Common myeloid progenitor, CD34-positive (primary cell): ENCODE data around the gene DBI. TPM values are rescaled to one million over a fixed set of nuclear protein-coding genes. Genes with fewer than 3 reads are reported as not detected.

Experiments
- CTCF ChIA-PET: fragments of 350-600 bp; sonication (Branson Sonifier 250); formaldehyde crosslinking; loops from one replicate; lab custom pipeline; 2021; ENCODE audit warnings: antibody characterized with exemption; lab: Charles Lee
- POLR2A ChIA-PET: fragments of 350-600 bp; sonication (Branson Sonifier 250); formaldehyde crosslinking; loops from one replicate; lab custom pipeline; 2021; ENCODE audit warnings: antibody characterized with exemption; lab: Charles Lee
- DNase-seq, 3 donors: peaks; one replicate each; pipeline versions ENCODE4 v3.0.0 to v3.0.0-alpha.2; 2013
- H3K27ac ChIP-seq, 2 experiments: 1 replicate in 1 of 2; 2 replicates in 1 of 2; pipeline ENCODE4 v1.7.0; 2013; ENCODE audit warnings: inconsistent platforms in 2 of 2, low read length in 2 of 2, mild to moderate bottlenecking in 2 of 2, low read depth in 1 of 2, moderate library complexity in 1 of 2; ENCODE audit not compliant: severe bottlenecking in 2 of 2, insufficient read depth in 1 of 2, poor library complexity in 1 of 2
- H3K27me3 ChIP-seq, 5 experiments: replicated peaks in 2 of 5; 1 replicate in 3 of 5; 2 replicates in 2 of 5; pipeline versions ENCODE4 v1.6.1 to v1.7.0; 2013; ENCODE audit warnings: low read length in 4 of 5, mild to moderate bottlenecking in 2 of 5, moderate library complexity in 2 of 5, inconsistent platforms in 1 of 5; ENCODE audit not compliant: insufficient read depth in 5 of 5, control insufficient read depth in 4 of 5
- H3K36me3 ChIP-seq, 4 experiments: 1 replicate in 2 of 4; 2 replicates in 2 of 4; pipeline versions ENCODE4 v1.6.1 to v1.7.0; 2013; ENCODE audit warnings: low read length in 3 of 4, control low read depth in 1 of 4, mild to moderate bottlenecking in 1 of 4; ENCODE audit not compliant: control insufficient read depth in 4 of 4, insufficient read depth in 4 of 4
- H3K4me1 ChIP-seq, 4 experiments: 1 replicate in 3 of 4; 2 replicates in 1 of 4; pipeline versions ENCODE4 v1.6.1 to v1.7.1; 2013; ENCODE audit warnings: low read length in 3 of 4, mild to moderate bottlenecking in 3 of 4, control low read depth in 1 of 4, inconsistent platforms in 1 of 4, moderate library complexity in 1 of 4; ENCODE audit not compliant: control insufficient read depth in 4 of 4, insufficient read depth in 4 of 4; ENCODE audit errors: control extremely low read depth in 1 of 4
- H3K4me3 ChIP-seq, 7 experiments: 1 replicate in 4 of 7; 2 replicates in 3 of 7; pipeline versions ENCODE4 v1.5.1 to v1.7.0; 2013; ENCODE audit warnings: mild to moderate bottlenecking in 7 of 7, low read length in 6 of 7, moderate library complexity in 6 of 7, inconsistent platforms in 2 of 7, low read depth in 2 of 7, control low read depth in 1 of 7; ENCODE audit not compliant: insufficient read depth in 4 of 7, control insufficient read depth in 1 of 7; ENCODE audit errors: extremely low read depth in 1 of 7
- H3K9me3 ChIP-seq, 5 experiments: 1 replicate in 4 of 5; 2 replicates in 1 of 5; pipeline versions ENCODE4 v1.6.1 to v1.7.1; 2013; ENCODE audit warnings: low read length in 4 of 5, mild to moderate bottlenecking in 2 of 5, inconsistent platforms in 1 of 5, low read depth in 1 of 5, moderate library complexity in 1 of 5; ENCODE audit not compliant: control insufficient read depth in 4 of 5, insufficient read depth in 2 of 5; ENCODE audit errors: control extremely low read depth in 1 of 5
- WGBS: methylation state at CpG from one replicate; pipeline ENCODE4 v1.1.5; 2013; ENCODE audit not compliant: insufficient coverage; 5-methylcytosine and 5-hydroxymethylcytosine counted together
- polyA plus RNA-seq: library from polyadenylated mRNA; unstranded; fragments of 120-200 nt; gene quantifications from one replicate; pipeline ENCODE4 v1.2.1, GENCODE V29; 2013

DBI gene
- polyA plus RNA-seq = 108 TPM

DNA sequence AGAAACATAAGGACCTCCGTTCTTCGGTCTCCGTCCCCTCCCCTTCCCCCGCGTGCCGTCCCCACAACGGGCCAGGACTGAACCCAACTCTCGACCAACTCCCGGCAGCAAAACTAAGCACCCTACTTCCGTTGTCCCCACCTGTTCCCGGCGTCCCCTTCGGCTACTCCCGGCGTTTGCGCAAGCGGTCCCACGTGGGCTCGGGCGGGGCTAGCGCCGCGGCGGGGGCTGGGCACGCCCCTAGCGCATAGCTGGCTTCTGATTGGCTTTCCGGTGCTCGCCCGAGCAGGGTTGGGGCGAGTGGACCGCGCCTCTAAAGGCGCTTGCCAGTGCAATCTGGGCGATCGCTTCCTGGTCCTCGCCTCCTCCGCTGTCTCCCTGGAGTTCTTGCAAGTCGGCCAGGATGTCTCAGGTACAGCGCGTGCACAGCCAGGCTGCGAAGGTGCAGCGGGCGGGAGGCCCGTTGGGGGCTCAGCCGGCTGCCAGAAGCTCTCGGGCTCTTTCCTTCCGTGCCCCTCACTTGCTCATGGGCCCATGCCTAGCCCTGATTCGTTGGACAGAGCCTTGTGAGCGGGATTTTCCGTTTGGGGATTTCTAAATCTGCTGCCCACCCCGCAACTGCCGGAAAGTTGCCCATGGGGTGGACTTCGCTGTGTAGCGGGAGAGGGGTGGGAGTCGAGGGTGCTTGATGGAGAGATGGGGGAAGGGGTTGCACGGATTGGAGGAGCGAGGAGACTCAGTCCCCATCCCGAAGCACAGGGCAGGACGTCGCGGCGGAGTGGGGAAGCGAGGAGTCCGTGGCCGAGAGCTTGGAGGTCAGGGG, at the start of gene DBI, which contains the start of gene C2orf76:
Gene DBI, plus strand, starts transcription at position 329 of the 823 bp plus-strand sequence. Its CDS starts 75 bp downstream, at position 404.
Gene C2orf76, minus strand, starts transcription at position 186 of the 823 bp plus-strand sequence. CDS start 26,875 bp downstream, outside the sequence.
- peak; percentile 90 to 93 (median 92) for DNase-seq
- ChIA-PET CTCF (interaction anchor here (1.0 to 1.9 kb wide), 3 partner anchors 11 to 15 kb away, joined by 3 to 4 read pairs (median 3); no protein-coding TSS in a partner anchor), POLR2A (no interaction called here)
- no peaks in the 10 kb centered on the region for H3K9me3 ChIP-seq
- peak within 1 kb of the TSS; percentile 55 to 94 (median 82) for H3K4me3 ChIP-seq
- peak within 1 kb of the TSS; percentile 56 to 86 for H3K27ac ChIP-seq
- under 1% methylated on average over 52 of the region's 65 CpGs for WGBS
- no peaks in the 10 kb centered on the region for H3K27me3 ChIP-seq
- H3K36me3 ChIP-seq = peaks cover 16 to 37% (median 25%) of the 10 kb centered on the region in 4 experiments
- peaks cover 0 to 33% (median 26%) of the 10 kb centered on the region in 4 experiments for H3K4me1 ChIP-seq

DNA sequence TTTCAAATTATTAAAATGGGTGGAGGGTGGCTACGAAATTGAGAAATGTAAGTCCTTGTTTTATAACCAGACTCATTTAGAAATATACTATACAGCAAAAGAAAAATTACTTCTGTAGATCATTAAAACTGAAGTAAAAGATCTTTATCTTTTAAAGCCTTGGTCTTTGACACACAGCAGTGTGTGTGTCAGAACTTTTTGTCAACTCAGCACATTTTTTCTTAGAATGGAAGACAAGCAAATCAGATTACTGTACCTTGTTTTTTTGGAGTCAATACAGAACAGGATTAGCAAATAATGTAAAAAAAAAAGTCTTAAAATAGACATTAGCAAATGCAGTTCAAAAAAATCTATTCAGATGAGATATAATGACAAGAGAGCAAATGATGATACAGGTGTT, 49.2 kb upstream of the DBI start:
- POLR2A ChIA-PET = no interaction called here
- Histone ChIP-seq H3K4me3 (no peak overlapping the region), H3K9me3 (no peaks in the 10 kb centered on the region), H3K4me1 (peaks cover 0 to 5% (median 2%) of the 10 kb centered on the region in 4 experiments), H3K27me3 (no peaks in the 10 kb centered on the region), H3K36me3 (no peaks in the 10 kb centered on the region), H3K27ac (no peak overlapping the region)
- DNase-seq = no peak
- CTCF ChIA-PET = no interaction called here
- WGBS = no CpG with 5 or more reads among the region's 1 CpG

DNA sequence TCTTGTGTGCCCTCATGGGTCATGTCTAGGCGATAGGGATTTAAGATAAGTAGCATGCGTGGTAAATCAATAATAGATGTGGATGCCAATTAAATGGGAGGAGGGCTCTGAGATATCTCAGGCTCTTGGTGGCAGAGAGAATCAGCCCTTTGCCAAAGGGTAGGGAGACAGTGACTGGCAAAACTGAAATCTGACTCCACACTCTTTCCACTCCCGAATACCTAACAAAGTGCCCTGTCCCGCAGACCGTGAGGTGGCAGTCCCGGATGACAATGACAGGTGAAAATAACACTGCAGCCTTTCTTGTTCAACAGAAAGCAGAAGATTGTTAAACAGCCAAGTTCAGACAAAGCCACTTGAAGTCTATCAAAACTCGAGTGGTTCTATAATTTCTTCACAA, 47.2 kb upstream of the DBI start:
- no peaks in the 10 kb centered on the region for H3K27me3 ChIP-seq
- no peaks in the 10 kb centered on the region for H3K36me3 ChIP-seq
- H3K4me1 ChIP-seq = peaks cover 0 to 7% (median 3%) of the 10 kb centered on the region in 4 experiments
- no peak for DNase-seq
- ChIA-PET POLR2A (no interaction called here), CTCF (interaction anchor here (1.1 to 1.2 kb wide), 2 partner anchors 9 to 438 kb away, joined by 3 read pairs; no protein-coding TSS in a partner anchor)
- no peaks in the 10 kb centered on the region for H3K9me3 ChIP-seq
- no peak overlapping the region for H3K27ac ChIP-seq
- H3K4me3 ChIP-seq = no peak overlapping the region
- 98% methylated on average over 6 of the region's 7 CpGs for WGBS

DNA sequence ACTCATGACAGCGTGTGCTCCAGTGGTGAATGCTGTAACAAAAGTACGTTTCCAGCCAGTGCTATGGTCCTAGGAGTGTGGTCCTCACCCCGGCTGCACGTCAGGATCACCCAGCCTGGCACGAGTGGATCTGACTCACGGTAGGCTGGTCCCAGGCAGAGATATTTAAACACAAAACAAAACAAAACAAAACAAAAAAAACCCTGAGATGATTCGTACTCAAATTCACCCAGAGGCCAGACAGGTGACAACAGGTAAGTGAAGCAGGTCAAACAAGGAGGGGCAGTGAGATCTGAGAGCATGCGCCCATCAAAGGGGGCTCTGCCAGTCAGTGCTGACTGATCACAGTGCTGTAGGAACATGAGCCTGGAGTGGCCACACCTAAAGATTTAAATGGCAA, 43.3 kb upstream of the DBI start:
- Histone ChIP-seq H3K4me1 (peaks cover 0 to 11% (median 3%) of the 10 kb centered on the region in 4 experiments), H3K9me3 (no peaks in the 10 kb centered on the region), H3K27ac (no peak overlapping the region), H3K4me3 (no peak overlapping the region), H3K27me3 (no peaks in the 10 kb centered on the region), H3K36me3 (no peaks in the 10 kb centered on the region)
- ChIA-PET CTCF (no interaction called here), POLR2A (no interaction called here)
- WGBS = 100% methylated on average over 3 of the region's 8 CpGs
- DNase-seq = no peak

DNA sequence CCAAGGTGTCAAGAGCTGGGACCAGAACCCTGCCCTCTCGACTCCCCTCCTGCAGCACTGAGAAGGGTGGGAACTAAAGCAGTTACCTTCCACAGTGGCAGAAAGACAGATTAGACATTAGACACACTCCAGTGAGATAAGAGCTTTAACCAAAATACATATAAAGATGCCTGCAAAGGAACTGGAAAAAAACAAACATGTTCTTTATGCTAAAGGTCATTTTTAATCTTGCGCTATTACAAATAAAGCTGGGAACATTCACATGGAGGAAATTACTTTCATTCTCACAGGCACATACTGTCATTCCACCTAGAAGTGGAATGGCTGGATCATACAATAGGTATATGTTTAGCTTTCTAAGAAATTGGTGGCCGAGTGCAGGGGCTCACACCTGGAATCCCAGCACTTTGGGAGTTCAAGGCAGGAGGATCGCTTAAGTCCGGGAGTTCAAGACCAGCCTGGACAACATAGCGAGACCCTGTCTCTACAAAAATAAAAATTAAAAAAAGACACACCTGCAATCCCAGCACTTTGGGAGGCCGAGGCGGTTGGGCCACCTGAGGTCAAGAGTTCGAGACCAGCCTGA, 42.0 kb upstream of the DBI start:
- peaks cover 0 to 11% (median 3%) of the 10 kb centered on the region in 4 experiments for H3K4me1 ChIP-seq
- no peaks in the 10 kb centered on the region for H3K9me3 ChIP-seq
- WGBS = 100% methylated on average over 4 of the region's 9 CpGs
- H3K4me3 ChIP-seq = no peak overlapping the region
- no peak for DNase-seq
- no peaks in the 10 kb centered on the region for H3K27me3 ChIP-seq
- no peak overlapping the region for H3K27ac ChIP-seq
- POLR2A ChIA-PET = no interaction called here
- CTCF ChIA-PET = no interaction called here
- no peaks in the 10 kb centered on the region for H3K36me3 ChIP-seq

DNA sequence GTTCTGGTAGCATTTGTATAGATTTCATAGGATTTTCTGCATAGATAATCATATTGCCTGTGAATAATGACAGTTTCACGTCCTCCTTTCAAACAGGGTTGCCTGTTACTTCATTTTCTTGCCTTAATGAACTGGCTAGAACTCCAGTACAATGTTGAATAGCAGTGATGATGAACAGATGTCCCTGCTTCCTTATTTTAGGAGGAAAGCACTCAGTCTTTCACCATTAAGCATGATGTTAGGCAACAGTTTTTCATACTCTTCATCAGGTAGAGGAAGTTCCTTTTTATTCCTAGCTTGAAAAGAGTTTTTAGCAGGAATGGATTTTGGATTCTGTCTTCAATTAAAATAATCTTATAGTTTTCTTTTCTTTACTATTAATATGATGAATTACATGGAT, 39.8 kb upstream of the DBI start:
- ChIA-PET CTCF (no interaction called here), POLR2A (no interaction called here)
- WGBS = 100% methylated on average over 1 of the region's 1 CpG
- DNase-seq = peak in 2 of 3 donors; percentile 22 to 45
- H3K36me3 ChIP-seq = peaks cover 0 to 3% (median 0%) of the 10 kb centered on the region in 4 experiments
- H3K27me3 ChIP-seq = no peaks in the 10 kb centered on the region
- peaks cover 0 to 11% (median 3%) of the 10 kb centered on the region in 4 experiments for H3K4me1 ChIP-seq
- H3K9me3 ChIP-seq = no peaks in the 10 kb centered on the region
- no peak overlapping the region for H3K4me3 ChIP-seq
- H3K27ac ChIP-seq = no peak overlapping the region

DNA sequence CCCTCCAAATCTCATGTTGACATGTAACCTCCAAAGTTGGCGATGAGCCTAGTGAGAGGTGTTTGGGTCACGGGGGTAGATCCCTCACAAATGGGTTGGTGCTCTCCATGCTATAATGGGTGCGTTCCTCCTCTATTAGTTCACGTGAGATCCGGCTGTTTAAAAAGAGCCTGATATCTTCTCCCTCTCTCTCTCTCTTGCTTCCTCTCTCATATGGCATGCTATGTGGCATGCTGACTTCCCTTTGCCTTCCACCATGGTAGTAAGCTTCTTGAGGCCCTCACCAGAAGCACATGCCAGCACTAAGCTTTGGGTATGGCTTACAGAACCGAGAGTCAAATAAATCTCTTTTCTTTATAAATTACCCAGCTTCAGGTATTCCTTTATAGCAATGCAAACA, 39.3 kb upstream of the DBI start:
- WGBS = 100% methylated on average over 3 of the region's 6 CpGs
- Histone ChIP-seq H3K27ac (no peak overlapping the region), H3K36me3 (peaks cover 0 to 3% (median 0%) of the 10 kb centered on the region in 4 experiments), H3K4me3 (no peak overlapping the region), H3K9me3 (no peaks in the 10 kb centered on the region), H3K27me3 (no peaks in the 10 kb centered on the region), H3K4me1 (peaks cover 0 to 7% (median 2%) of the 10 kb centered on the region in 4 experiments)
- ChIA-PET POLR2A (no interaction called here), CTCF (no interaction called here)
- no peak for DNase-seq
